Stimulated activated naive CD8-positive, alpha-beta T cell treated with anti-CD3 and anti-CD28 coated beads, Interleukin-15, Interleukin-2, amounts not matched to agents 100 U/mL and 50 U/mL, for 24 hours (primary cell): Measurements from ENCODE around the gene EHF.
"Not testable (repeated sequence)": the region's sequence is repeated elsewhere in the genome, so short reads cannot be mapped to it uniquely, and the experiment has no call there.

Source experiments
- ATAC-seq: fragments of 150-1000 bp; cut with Tn5 transposase; one replicate; pipeline ENCODE4 v1.10.0; 2021
- DNase-seq: peaks from one replicate; pipeline ENCODE4 v3.0.0; 2021

EHF gene

DNA sequence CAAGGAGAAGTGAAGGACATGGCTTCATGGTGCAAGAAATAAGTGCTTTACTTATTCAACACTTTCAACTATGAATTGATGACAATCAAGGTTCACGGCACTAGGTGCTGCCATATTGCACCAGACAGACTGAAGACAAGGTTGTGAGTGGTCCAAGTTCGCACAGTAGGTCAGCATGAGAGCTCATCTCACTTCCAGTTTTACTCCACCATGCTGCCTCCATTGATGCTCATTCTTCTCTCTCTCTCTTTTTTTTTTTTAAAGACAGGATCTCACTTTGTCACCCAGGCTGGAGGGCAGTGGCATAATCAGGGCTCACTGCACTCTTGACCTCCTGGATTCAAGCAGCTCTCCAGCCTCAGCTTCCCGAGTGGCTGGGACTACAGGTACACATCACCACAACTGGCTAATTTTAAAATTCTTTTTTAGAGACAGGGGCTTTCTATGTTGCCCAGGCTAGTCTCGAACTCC, 47.7 kb downstream of the EHF start:
- DNase-seq (no peak), ATAC-seq (no peak)

- no peak for ATAC-seq
- DNase-seq: no peak
Observed at GRCh38 chr11:34669458-34669857, 48.6 kb downstream of the EHF start.

DNA sequence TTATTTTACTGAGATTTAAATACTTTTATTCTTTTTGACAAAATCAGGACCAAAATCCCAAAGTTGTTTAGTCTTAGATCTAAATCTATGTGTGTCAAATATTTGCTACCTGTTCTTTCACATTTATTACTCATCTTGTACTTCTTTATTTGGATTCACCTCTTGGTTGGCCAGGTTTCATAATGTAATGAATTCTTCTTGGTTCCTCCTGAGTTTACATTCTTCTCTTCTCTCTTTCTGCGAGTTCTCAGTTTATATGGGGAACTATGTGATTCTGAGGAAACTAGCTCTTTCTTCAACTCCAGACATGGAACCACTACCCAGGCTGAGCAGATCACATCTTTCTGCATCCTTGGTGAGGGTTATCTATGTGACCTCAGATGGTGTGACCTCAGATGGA, 50.2 kb downstream of the EHF start:
- DNase-seq (no peak), ATAC-seq (no peak)

- ATAC-seq (no peak), DNase-seq (no peak)
Observed at GRCh38 chr11:34671946-34672345, 51.1 kb downstream of the EHF start.

DNA sequence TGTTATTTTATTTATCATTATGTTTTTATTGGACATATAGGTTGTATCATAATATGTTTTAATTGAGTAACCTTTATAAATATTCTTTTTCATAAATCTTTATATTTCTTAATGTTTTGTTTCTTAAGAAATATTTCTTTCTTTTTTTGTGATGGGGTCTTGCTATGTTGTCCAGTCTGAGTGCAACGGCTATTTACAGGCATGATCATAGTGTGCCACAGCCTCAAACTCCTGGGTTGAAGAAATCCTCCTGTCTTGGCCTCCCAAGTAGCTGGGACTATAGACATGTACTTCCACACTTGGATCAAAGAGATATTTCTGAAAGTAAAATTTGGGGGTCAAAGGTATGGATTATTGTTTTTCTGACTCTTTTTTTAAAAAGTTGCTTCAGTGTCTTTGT, 53.1 kb downstream of the EHF start:
- no peak for DNase-seq
- no peak for ATAC-seq

- no peak for DNase-seq
Observed at GRCh38 chr11:34676227-34676626, 55.3 kb downstream of the EHF start.

GRCh38 chr11:34679681-34680080, 58.8 kb downstream of the EHF start:
- no peak for ATAC-seq
- no peak for DNase-seq

More at GRCh38 chr11:34676227-34676626, 55.3 kb downstream of the EHF start:
- no peak for ATAC-seq

GRCh38 chr11:34680206-34680605, 59.3 kb downstream of the EHF start:
- no peak for ATAC-seq
- no peak for DNase-seq

- no peak for ATAC-seq
- DNase-seq: no peak
Observed at GRCh38 chr11:34680918-34681586, 60.2 kb downstream of the EHF start.

GRCh38 chr11:34682825-34683224, 61.9 kb downstream of the EHF start:
- ATAC-seq (no peak), DNase-seq (no peak)

GRCh38 chr11:34683396-34683795, 62.5 kb downstream of the EHF start:
- no peak for ATAC-seq
- no peak for DNase-seq

GRCh38 chr11:34685864-34686263, 65.0 kb downstream of the EHF start:
- ATAC-seq (no peak), DNase-seq (no peak)

DNA sequence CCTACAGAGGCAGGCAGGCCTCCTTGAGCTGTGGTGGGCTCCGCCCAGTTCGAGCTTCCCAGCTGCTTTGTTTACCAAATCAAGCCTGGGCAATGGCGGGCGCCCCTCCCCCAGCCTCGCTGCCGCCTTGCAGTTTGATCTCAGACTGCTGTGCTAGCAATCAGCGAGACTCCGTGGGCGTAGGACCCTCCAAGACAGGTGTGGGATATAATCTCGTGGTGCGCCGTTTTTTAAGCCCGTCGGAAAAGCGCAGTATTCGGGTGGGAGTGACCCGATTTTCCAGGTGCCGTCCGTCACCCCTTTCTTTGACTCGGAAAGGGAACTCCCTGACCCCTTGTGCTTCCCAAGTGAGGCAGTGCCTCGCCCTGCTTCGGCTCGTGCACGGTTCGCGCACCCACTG, 71.4 kb downstream of the EHF start:
- not testable (repeated sequence) for DNase-seq, ATAC-seq

DNA sequence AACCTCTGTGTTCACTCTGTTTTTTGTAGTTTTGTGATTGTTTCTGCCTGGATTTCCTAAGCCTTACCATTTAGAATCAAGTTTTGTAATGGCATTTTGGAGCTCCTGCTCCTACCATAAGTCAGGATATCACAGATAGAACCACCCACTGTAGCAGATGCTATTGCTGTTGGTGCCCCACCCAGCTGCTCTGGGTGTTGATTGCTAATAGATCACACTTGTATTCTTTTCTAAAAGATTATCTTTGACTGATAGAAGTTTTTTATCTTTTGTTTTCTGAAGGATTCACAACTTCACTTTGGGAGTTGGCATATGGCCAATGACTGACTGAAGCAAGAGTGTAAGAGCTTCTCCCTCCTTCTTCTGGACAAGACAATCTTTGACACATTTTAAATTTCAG, 76.0 kb downstream of the EHF start:
- DNase-seq (no peak), ATAC-seq (no peak)

- ATAC-seq: no peak
Observed at GRCh38 chr11:34706709-34707461, 86.0 kb downstream of the EHF start.

DNA sequence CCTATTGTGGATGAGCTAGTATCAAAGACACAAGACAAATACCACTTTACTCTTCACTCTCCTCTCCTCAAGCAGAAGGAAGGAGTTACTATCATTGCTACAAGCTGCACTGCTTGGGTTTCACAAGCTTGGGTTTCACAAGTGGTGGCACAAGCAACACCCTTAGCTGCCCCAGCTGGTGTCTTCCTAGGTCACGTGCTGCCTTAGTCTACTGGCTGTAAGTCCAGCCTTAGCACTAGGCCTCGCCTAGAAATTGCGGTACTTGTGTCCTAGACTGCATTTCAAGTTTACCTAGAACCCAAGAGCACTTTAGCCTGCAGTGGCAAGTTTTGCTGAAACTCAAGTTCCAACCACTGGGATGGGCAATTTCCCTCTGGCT, 86.6 kb downstream of the EHF start:
- ATAC-seq (no peak), DNase-seq (no peak)

More at GRCh38 chr11:34706709-34707461, 86.0 kb downstream of the EHF start:
- no peak for DNase-seq
